GM21390 (cell line): ENCODE measurements around the gene RHBDD1.
A peak's percentile ranks its signal among the peaks of the same experiment; 100 is the strongest.

Source experiments
- ATAC-seq: cut with Tn5 transposase; IDR thresholded peaks from one replicate; pipeline ENCODE4 v1.9.1; 2021; ENCODE audit not compliant: unreplicated experiment

RHBDD1 gene

DNA sequence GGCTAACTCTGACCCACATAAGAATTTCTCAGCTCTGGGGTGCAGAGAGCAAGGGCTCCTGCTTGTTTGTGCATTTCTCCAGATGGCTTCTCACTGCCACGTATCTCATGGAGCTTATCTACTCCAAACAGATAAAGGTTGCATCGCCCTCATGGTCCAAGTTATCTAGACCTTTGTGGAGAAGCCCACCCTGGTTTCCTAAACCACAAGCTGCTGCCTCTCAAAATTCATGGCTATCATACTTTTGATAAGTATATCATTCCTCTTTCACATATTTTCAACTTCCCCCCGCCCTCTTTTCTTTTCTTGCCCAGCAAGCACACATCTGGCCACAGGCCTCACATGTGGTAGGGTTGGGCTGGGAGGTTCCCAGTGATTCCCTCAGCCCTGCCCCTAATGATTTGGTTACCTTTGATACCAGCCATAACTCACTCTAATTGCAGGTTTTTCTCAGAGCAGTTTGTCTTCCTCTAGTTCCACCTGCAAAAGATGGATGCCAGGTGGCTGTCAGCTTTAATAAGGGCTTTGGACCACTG is 146.0 kb downstream of the RHBDD1 start:
- ATAC-seq = no peak

DNA sequence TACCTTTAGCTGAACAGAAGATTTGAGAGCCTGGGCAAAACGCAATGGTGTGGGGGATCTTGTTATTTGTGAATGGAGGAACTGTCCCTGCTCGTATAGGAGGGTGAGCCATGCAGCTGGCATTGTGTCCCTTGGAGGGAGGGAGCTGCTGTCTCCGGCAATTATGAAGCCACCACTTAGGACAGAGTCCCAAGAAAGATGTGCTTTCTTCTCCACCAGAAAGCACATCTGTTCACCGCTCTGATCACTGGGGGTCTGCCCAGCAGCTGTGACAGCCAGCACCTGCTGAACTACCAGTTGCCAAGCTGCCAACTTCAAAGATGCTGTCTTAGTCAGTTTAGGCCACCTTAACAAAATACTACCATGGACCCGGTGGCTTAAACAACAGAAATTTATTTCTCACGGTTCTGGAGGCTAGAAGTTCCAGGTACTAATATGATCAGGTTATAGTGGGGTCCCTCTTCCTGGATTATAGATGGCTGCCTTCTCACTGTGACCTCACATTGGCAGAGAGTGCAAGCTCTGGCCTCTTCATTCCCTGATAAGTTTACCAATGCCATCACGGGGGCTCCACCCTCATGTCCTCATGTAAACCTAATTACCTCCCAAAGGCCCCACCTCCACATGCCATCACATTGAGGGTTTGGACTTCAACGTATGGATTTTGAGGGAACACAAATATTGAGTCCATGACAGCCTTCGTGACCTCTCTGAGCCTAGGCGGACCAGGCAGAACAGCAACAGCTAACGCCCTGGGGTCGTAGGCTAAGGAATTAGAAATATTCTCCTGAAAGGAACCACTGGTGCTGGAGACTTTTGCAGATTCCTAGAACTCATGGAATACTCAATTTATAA is 148.3 kb downstream of the RHBDD1 start:
- peak; percentile 3 for ATAC-seq

DNA sequence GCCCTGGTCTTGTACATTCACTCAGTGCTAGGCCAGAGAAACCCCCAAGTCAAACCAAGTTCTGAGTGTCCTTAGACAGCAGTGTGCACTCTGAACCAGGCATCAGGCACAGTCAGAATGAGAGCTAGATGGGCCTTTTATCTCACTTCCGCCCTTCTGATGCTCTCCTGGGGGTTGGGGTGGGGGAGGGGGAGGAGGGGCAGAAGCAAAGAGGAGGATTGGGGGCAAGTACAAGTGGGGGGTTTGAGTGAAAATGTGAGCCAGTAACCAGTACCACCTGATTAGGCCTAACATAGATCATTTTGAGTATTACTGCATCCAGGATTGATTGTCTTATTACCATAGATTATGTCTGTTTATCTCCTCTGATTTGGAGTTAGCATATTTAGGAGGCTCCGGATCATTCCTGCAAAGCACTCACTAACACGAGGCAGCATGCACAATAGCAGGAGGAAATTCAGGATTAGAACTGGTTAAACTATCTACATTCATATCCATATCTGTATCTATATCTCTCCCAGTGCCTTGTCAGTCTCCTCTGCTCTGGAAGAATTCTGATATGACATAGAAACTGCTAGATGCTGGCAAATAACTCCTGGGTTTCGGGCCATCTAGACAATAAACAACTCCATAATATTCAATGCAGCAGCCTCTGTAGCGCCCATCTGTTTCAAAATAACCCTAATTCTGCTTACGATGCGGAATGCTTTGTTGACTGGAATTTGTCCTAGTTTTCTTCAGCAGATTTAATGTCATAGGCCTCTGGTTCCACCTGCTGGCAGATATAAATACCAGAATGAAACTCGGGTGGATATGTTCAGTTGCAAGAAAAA is 149.1 kb downstream of the RHBDD1 start:
- ATAC-seq = peak; percentile 97

DNA sequence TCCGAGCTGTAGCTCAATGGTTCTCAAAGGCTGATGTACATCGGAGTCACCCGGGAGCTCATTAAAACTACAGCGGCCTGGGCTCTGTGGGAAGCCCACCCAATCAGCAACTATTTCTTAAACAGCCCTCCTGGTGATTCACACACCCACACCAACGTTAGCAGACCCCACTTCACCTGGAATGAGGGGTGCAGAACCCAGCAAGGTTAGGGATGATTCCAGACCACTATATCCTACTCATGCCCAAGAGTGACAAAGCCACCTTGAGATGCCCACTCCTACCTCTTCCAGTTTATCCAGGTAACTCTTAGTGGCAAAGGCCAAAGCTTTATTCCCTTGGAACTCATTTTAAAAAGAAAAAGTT is 149.7 kb downstream of the RHBDD1 start:
- no peak for ATAC-seq

DNA sequence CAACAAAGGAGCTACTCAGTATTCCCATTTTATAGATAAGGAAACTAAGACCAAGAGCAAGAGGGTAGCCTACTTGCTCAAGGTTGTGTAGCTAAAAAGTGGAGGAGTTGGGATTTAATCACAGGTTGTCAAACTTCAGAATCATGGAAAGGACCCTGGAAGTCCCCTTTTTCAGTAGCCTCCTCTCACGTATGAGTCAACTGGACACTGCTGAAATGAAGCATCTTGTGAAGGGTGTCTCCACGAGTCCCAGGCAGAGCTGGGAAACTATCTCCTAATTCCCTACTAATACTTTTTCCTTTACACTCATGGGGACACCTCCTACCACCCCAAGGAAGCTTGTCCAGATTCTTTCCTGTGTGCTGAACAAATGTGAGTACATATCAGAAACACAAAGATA is 155.8 kb downstream of the RHBDD1 start:
- ATAC-seq = no peak

DNA sequence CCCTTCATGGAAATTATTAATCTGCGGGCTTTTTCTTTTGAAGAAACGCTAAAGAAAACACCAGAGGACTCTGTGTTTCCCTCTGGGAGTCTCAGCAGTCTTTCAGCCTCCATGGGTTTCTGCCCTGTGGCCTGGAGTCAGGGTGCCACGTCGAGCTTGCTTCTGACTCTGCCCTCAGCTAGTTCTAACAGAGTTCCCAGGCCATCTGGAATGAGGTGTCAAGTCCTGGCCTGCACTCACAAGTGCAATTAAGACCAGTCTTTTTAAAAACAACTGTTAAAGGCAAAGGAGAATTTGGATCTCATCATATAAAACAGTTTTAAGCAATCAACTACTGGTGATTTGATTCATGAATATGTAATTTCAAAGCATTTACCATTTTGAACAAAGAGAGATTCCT is 157.3 kb downstream of the RHBDD1 start:
- no peak for ATAC-seq

DNA sequence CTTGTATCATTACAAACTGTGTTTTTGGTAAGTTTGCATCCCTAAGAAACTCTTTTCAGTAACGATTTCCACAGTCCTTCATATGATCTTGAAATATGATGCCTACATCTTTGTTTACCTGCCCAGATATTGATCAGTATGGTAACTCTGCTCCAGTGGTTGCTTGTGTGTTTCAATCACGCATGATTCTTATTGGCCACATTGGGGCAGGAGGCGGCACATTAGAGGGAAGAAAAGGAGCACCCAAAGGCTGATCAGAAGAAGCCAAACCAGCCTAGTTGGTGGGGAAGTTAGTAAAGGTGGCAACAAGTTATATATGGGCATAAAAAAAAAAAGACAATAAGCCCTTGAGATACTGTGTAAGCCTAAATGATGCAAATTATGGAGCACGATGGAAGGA is 158.9 kb downstream of the RHBDD1 start:
- no peak for ATAC-seq

DNA sequence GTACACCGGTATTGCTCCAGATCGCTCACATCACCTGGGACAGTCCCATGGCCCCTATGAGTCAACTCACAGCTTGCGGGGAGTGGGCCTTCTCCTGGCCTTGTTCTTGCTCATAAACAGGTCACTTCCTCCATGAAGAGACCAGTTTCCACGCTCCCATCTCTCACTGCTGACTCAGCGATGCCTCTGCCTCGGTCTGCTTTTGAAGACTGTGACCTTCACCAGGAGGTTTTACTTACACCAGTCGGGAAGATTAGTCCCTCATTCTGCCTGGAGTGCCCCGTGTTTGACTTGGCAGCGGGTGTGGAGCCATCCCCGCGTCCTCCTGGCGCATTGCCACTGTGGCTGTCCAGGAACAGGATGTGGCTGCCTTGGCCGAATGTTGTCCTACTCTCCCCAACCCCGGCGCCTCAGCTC is 159.8 kb downstream of the RHBDD1 start:
- ATAC-seq = no peak

DNA sequence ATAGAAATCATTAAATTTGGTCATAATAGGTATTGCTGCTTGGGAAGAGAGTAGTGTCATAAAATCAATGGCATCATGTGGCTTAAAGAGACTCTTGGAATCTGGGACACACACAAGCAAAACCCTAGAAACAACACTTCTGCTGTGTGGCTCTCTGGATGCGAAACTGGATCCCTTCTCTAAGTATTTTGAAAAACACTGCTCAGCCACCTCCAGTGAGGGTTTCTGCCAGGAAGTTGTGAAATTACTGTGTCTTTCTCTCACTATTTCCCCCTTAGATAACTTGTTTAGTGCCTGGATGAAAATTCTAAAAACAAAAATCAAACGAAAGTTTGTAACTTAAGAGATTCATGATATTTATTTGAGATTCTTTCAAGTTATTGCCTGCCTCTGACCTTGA is 163.8 kb downstream of the RHBDD1 start:
- no peak for ATAC-seq

DNA sequence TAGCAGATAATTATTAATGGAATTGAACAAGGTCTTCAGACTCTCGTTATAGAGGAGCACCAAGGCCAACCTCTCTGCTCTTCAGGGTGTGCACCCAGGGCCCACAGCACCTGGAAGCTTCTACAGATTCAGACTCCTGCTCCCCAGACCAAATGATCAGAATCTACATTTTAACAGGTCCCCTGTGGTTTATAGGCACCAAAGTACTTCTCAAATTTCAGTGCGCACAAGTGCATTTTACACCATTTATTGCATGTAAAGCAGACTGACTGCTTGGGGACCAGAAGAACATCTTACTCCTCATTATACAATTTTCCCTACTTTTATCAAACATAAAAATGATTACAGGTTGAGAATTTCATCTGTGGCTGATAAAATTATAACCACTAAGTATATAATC is 164.3 kb downstream of the RHBDD1 start:
- ATAC-seq = no peak

DNA sequence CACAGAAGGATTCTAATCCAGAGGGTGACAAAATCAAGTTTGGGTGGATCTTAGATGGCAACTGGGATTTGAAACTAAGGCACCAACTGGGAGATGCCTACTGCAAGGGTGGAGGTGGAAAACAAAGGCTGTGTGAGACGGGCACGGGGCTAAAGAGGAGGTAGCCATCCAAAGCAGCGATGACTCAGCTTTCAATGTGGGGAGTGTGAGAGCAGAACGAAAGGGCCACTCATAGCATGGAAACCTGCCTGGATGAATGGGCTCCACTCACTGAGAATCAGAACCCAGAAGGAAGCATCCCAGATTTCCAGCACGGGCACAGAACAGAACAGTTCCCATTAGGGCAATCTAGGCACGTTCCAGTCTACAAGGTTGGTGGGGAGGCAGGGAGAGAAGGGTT is 168.6 kb downstream of the RHBDD1 start:
- no peak for ATAC-seq

DNA sequence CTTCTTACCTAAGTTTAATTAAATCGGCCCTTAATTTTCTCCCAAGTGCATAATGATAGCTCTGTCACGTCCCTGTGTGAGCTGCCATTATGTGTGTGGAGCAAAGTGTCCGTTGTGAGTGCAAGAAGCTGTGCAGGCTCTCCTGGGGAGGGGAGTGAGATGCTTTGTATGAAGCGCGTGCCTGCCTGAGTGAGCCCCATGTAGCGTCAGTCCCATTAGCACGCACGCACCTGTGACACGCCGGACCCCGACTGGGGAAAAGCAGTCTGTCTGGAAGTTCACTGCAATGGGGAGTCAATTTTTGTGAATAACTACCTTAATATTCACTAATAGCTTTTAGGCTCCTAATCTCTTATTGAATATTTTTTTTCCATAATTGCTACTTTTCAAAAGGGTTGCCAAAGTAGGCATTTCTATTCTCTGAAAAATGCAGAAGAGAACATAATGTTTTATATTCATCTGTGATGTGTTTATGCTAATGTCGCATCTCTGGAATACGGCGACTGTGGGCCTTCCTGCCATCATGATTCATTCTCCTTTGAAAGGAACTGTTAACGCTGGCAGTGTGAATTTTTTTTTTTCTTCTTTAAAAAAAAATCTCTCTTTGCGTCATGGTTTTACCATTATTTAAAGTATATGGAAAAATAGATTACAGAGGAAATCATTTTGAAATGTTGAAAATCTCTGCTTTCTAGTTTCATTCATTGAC is 170.5 kb downstream of the RHBDD1 start:
- ATAC-seq = no peak

DNA sequence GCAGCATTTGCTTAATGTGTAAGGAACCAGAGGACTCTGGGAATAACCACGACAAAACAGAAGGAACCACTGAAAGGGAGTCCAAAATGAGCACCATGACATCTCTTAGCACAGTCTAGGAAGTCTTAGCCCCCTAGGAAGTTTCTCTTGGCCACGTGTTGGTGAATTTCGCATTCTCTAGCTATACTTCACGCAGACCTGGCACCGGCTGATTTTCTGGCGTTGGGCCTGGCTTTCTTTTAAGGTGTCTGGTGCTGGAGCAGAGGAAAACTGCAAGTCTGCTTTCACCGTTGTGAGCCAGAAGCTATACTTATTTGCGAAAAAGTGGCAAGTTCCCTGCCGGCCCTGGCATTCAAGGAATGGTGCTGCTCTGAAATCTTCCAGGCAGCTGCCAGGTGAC is 171.3 kb downstream of the RHBDD1 start:
- no peak for ATAC-seq

DNA sequence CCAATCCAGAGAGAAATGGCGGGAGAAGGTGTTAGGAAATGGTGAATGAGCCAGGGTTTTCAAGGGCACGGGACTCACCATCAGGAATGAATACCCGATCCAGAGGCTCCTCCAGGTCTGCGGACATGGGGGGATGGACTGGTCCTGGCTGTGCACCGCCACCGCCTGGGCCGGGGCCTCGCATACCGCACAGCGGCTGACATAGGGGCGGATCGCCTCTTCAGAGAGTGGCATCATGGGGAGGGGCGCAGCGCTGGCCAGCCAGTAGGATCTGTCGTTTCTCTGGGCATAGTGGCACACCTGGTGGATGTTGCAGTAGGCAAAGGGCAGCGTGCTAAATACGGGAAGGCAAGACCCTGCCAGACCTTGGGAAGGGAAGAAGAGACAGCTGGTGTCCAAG is 172.1 kb downstream of the RHBDD1 start:
- no peak for ATAC-seq

DNA sequence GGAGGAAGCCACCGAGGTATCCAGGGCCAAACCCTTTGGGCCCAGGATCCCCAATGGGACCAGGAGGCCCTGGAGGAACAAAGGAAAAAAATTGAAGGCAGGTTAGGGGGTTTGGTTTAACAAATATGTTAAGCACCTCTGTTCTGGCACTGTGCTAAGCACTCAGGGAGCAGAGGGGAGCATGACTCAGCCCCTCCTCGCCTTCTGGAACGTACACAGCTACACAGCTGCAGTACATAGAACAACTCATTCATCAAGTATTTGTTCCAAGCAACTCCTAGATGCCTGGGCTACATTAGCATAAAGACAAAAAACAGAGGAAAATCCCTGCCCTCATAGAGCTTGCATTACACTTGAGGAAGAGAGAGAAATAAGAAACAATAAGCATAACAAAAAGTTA is 174.6 kb downstream of the RHBDD1 start:
- no peak for ATAC-seq

DNA sequence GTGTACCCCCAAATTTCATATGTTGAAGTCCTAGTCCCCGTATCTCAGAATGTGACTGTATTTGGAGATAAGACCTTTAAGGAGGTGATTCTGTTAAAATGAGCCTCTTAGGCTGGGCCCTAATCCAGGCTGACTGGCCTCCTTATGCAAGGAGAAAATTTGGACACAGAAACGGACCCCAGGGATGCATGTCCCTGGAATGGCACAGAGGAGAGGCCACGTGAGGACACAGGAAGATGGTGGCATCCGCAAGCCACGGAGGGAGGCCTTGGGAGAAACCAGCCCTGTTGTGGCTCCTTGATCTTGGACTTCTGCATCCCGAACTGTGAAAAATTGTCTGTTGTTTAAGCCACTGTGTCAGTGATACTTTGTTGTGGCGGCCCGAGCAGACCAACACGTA is 177.5 kb downstream of the RHBDD1 start:
- no peak for ATAC-seq

DNA sequence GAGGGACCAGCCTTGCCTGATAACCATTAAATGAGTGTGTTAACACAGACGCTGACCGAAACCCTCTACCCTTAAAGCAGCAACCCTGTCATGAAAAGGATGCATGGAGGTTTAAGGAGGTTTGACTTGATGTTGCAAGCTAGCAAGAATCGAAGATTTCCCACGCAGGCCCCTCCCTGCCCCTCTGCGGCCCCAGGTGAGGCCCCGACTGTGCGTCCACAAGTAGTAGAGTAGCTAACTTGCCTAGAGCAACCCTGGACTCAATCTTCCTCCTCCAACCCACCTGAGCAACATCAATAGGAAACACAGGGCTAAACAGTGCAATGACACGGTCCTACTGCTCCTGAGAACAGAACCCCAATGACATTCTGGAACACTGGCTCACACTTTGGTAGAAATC is 178.0 kb downstream of the RHBDD1 start:
- ATAC-seq = no peak

DNA sequence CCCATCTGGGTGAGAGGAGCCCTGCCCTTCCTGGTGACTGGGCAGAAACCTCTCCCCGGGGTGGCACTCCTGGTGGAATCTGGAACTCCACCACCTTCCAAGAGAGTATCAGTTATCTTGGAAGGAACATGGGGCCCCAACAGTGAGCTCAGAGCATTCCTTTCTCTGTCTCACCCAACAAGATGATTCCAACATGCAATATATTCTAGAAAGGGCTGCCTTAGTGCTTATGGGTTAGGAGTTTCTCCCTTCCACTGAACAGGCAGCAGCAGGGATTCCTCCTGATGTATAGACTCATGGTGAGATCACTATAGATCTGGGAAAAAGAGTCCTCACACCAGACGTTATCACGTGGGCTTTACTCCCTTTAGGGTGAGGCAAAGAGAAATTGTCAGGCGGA is 181.0 kb downstream of the RHBDD1 start:
- no peak for ATAC-seq

DNA sequence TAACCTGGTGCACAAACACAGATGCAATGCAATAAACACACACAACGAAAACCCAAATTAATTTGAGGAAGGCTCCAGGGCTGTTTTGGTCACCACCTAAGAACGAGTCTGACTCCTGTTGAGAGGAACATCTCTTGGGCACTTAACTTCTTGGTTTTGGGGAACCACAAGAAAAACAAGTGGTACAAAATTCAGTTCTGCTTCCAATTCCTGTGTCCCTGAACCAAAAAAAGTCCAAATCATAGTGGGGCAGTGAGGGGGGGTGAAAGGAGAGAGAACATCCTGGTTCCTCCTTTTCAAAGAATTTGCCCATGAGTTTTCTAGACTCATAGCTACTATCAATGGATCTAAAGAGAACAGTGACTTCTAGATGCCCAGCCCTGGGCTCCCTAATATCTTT is 184.6 kb downstream of the RHBDD1 start:
- ATAC-seq = no peak

DNA sequence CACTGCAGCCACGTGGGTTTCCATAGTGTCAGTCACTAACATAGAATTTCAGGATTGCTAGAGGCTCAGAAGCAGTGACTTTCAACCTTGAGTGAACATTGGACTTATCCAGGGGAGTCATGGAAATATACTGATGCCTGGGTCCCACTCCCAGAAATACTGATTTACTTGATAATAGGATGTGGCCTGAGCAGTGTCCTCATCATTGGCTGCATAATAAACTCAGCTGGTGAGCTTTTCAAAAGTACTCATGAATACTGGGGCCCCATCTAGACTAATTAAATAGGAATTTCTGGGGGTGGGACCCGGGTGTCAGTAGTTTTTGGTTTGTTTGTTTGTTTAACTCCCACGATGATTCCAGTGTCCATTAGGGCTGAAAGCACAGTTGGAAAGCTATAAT is 186.8 kb downstream of the RHBDD1 start:
- no peak for ATAC-seq

DNA sequence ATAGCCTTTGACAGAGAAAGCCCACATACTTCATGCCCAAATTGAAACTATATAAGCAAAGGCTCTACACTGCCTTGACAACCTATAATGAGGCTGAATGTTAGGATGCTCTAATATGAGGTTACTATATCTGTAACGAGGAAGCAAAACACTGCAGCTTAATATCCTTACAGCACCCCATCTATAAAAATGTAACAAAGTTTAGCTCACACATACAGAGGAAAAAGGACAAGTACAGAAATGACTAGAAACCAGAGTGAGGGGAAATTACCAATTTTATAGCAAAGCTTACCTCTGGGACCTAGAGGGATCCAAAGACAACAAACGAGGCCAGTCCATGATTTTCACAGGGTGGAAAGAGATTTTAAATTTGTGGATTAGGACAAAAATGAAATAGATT is 189.7 kb downstream of the RHBDD1 start:
- ATAC-seq = peak; percentile 70
